Stimulated activated CD8-positive, alpha-beta memory T cell treated with anti-CD3 and anti-CD28 coated beads, Interleukin-15, amount 100 ng/mL, for 1 hour (primary cell): ENCODE data around the gene PLD3.
"Not testable (repeated sequence)": the region's sequence is repeated elsewhere in the genome, so short reads cannot be mapped to it uniquely, and the experiment has no call there.

Experiments used
- DNase-seq: peaks from one replicate; pipeline ENCODE4 v3.0.0-alpha.2; 2020; ENCODE audit warnings: low read depth

The PLD3 gene

DNA sequence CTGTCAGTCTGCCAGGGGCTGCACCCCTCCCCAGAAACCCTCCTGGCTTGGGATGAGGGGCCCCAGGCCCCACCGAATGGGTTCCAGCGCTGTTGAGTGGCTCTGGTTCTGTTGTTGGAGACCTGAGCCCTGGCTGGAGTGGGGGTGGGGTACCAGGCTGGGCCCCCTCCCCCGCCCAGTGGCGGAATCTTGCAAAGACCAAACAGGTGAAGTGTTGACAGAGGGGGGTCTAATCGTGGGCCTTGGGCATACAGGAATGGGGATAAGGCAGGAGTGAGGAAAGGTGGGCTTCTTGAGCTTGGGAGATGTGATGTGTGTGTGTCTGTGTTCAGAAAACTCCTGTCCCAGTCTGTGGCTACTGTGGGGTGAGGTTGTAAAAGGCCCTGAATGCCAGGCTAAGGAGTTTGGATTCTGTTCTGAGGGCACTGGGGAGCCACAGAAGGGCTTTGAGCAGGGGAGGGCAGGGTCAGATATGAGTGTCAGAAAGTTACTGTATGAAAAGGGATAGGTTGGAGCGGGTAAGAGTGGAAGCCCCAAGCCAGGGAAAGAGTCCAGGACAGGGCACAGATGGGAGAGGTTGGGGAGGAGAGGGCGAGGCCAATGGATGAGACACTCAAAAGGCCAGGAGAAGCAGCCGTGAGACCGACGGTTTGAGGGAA lies 41.7 kb downstream of the PLD3 start, which contains the start of gene HIPK4:
Gene HIPK4, minus strand, starts transcription at position 98 of the 659 bp plus-strand sequence. CDS start 279 bp downstream, outside the sequence.
- no peak for DNase-seq

DNA sequence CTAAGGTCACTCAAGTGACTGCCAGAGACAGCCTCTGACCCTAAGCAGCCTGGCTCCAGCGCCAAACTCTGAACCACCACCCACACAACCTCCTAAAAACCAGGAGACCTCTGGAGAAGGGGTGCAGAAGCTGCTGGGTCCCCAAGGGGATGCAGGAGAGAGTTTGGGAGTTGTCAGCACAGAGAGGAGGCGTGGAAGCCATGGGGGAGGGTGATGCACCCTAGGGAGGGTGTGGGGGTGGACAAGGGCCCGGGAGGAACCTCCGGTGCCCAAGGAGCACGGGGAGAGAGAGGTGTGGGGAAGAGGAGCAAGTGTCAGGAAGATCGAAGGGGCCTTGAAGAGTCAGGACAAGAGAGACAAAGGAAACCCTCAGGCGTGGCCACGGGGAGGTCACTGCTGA lies 43.6 kb downstream of the PLD3 start:
- no peak for DNase-seq

- DNase-seq = no peak
These were observed 44.5 kb downstream of the PLD3 start for GRCh38 chr19:40392894-40393517.

DNA sequence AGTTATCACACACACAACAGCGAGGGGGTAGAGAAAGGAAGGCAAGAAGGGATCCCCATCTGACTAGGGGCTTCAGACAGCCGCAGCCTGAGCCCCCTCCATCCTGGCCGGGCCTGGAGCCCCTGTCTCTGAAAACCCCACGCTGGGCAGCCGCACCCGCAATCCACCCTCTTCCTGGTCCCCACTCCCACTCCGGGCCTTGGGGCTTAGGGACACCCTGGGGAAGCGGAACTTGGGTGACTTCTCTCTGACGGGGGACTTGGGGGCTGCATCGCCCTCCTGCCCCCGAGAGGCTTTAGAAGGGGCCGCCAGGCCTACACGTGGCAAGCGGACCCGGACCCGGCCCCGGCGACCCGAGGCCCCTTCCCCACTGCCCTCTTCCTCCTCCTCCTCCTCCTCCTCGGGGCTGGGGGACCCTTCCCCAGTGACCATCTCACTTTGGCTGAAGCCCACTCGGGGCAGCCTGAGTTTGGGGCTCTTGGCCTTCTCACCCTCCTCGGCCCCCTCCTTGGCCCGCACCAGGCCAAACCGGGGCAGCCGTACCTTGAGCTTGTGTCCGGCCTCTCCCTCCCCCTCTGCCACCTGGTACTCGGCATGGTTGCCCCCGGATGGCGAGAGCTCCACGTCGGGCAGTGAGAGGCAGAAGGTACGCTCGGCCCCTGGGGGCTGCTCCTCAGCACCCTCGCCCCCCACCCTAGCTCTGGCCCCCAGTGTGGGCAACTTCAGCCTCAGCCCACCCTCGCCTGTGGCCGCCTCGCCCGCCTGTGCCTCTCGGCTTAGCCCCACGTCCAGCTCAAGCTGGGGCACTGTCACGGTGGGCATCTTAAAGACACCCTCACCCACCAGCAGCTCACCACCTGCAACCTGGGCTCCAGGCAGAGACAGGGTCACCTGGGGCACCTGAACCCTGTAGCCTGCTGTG lies 45.7 kb downstream of the PLD3 start:
- no peak for DNase-seq

DNA sequence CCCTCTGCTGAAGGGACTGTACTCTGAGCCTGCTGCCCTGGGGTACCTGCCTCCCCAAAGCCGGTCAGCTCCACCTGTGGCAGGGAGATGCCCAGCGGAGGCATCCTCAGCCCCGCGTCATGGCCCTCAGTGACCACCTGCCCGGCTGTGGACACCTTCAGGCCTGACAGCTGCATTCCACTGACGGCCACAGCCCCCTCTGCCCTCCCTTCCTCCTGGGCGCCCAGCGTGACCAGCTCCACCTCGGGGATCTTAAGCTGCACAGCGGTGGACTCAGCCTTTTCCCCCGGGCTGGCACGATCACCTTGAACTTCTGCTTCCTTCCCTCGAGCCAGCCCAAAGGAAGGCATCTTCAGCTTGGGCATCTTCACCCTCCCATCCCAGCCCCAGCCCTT lies 46.3 kb downstream of the PLD3 start:
- no peak for DNase-seq

- DNase-seq = no peak
These were observed 47.5 kb downstream of the PLD3 start for GRCh38 chr19:40395956-40396355.

DNA sequence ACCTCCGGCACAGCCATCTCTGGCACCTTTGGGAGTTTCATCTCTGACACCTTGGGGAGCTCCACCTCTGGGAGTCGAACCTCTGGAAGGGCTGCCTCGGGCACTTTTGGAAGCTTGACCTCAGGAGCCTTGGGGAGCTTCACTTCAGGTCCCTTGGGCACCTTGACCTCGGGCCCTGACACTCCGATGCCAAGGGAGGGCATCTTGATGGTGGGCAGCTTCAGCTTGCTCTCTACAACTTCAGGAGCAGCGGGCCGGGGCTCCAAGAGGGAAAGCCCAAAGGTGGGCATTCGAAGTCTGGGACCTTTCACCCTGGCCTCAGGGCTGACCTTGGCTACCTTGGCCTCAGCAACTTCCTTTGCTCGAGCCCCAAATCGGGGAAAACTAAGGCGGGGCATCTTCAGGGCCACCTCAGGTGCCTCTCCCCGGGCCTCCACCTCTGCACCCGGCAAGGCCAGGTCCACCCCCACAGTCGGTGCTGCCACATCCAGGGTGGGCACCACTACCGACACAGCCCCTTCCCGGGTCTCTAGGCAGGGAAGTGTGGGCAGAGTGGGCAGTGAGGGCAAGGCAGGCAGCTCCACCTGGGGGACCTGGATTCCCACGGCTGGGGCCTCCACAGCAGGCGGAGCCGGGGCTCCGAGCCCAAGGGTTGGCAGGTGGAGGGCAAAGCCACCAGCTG lies 48.5 kb downstream of the PLD3 start:
- DNase-seq = no peak

DNA sequence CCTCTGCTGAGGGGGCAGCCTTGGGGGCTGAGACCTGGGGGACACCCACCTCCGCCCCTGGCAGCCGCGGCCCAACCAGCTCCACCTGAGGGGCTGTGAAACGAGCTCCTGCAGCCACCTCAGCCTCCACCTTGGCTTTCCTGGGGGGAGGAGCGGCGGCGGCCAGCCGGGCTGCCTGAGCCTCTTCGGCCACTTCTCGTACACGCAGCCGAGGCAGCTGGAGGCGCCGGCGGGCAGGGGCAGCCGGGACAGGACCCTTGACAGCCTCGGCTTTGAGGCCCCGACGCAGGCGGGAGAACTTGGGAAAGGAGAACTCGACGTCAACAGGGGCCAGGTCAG lies 49.0 kb downstream of the PLD3 start:
- no peak for DNase-seq

- peak; percentile 30 for DNase-seq
These were observed 50.1 kb downstream of the PLD3 start for GRCh38 chr19:40398417-40399131.

DNA sequence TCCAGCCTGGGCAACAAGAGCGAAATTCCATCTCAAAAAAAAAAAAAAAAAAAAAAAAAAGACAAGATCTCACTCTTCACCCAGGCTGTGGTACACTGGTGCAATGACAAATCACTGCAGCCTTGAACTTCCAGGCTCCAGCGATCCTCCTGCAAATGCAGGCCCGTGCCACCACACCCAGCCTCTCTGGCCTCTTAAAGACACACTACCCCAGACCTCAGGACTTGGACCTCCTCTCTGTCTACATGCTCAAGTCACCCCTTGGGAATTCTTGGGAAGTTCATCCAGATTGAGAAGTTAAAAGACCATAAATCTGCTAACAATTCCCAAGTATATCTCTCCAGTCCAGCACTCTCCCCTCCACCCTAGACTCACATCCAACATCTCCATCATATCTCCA lies 52.1 kb downstream of the PLD3 start:
- no peak for DNase-seq

DNA sequence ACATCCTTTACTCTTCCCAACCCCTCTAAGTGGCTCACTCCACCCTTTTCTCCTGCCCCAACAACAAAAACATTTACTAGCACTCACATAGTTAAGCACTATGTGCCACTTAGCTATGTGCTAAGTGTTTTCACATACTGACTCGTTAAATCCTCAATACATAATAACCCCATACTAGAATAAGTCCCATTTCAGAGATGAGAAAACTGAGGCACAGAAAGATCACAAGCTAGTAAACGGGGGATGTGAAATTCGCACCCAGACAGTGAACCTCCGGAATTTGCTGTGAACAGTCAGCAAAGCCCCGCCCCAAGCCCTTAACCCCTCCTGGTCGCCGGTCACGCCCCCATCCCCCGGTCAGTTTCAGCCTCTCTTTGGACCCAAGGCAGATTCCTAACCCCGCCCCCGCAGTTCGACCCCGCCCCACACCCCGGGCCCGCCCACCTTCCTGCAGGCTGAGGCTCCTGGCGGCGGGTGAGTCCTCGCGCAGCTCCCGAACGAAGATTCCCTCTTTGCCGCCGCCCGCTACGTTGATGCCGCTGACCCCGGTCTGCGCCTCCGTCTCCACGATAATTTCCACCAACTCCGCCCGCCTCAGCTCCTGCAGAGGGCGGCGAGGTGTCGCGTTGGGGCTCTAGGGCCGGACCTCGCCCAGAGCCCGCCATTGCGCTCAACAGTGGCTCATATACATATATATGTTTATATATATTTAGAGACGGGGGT lies 54.9 kb downstream of the PLD3 start:
- peak; percentile 63 for DNase-seq

DNA sequence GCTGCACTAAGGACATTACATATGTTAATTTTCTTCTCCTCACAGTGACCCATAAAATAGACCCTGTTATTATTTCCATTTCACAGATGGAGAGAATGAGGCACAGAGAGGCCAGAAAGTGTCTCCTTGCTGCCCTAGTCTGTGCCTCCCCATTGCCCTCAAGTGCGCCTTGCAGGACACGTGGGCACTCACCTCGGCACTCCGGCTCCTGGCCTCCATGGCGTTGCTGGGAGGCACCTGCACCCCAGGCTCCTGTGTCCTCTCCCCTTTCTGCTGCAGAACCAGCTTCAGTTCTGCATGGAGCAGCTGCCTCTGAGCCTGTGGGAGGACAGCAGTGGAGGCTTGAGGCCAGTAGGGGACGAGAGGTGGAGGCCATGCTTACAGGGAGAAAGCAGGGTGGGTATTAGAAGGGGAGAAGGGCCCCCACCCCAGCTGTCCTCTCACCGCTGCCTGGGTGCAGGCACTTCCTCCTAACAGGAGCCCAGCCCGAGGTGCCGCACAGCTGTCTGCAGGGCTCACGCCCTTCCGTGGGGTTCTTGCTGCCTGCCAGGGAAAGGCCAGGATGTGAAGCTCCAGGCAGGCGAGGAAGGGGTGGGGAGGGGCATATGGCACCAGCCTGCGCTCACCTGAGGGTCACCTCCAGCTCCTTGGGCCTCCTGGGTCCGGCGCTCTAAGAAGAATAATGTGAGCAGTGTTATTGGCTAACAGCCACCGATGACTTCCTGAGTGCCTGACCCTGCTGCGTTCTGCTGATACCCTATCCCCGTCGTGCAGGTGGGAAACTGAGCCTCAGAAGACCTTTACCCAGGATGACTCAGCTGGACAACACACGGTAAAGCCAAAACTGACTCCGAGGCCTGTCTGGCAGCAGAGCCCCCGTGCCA lies 59.5 kb downstream of the PLD3 start:
- DNase-seq = no peak

- DNase-seq = not testable (repeated sequence)
These were observed 60.1 kb downstream of the PLD3 start for GRCh38 chr19:40408598-40408925.

- no peak for DNase-seq
These were observed 61.5 kb downstream of the PLD3 start for GRCh38 chr19:40410030-40410389.

DNA sequence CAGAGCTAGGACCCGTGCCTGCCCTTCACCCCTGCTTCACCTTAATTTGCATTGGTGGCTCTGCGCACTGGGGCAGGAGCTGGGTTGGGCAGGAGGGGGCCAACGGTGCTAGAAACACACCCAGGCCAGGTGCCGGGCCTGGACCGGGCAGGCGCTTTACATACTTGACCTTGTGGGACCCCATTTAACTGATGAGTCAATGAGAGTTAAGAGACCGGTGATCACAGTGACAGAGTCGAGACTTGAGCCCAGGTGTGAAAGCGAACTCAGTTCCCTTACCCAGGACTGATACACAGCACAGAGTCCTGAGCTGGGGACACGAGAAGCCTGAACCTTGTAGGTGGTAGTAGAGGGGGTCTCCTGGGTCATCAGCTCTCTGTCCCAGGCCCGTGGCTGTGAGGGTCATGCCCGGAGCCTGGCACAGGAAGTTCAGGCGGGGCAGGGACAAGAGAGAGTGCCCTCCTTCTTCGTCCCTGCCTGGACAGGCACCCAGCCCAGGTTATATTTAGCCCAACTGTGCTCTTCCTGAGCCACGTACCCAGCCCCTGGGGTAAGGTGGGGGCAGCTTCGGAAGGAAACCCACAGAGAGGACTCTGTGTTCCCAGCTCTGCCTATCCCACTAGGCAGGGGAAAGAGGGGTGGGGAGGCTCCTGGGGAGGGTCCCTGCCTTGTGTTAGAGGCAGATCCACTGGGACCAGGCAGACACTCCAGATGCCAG lies 62.8 kb downstream of the PLD3 start:
- DNase-seq = no peak

GRCh38 chr19:40411958-40412499 lies 63.5 kb downstream of the PLD3 start:
- DNase-seq = no peak

GRCh38 chr19:40412866-40413265 lies 64.4 kb downstream of the PLD3 start:
- no peak for DNase-seq

DNA sequence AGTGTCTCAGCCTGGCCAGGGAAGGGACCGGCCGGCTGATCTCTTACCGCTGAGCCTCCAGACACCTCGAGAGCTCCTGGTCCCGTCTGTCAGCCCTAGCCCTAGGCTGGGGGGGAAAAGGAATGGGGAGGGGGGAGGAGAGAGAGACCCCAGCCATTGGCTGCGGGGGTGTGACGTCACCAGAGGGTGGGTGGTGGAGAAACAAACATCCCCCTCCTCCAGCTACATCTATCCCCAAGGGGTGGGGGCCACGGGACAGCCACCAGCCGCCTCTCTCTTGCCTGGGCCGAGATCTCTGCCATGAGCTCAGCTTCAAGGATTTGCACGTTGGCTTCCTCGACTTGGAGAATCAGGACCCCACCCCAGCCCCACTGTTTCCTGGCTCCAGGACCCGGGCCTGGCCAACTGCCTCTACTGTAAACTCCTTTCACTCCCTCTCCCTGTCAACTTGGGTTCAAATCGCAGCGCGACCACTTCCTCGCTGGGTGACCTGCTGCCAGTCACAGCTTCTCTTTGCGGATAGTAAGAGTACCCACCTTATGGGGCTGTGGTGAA lies 64.9 kb downstream of the PLD3 start, which contains the start of gene PRX:
Gene PRX, minus strand, starts transcription at position 88 of the 555 bp plus-strand sequence. CDS start 5,446 bp downstream, outside the sequence.
- DNase-seq = no peak
